ENCODE results near the gene ECT2L.

ECT2L gene

GRCh38 chr6:138778331-138778730 lies 17.6 kb upstream of the ECT2L start:
- H3K4me1 ChIP-seq (ENCODE audit: control insufficient read depth, insufficient read depth, low read length) = peaks cover 6% of the 10 kb centered on the region
- no peak overlapping the region for H3K4me3 ChIP-seq (ENCODE audit: low read length in 2 of 2)
- no peaks in the 10 kb centered on the region for H3K27me3 ChIP-seq (ENCODE audit: control insufficient read depth in 1 of 2, insufficient read depth in 2 of 2, low read length in 2 of 2)
- no peak overlapping the region for H3K9ac ChIP-seq (ENCODE audit: low read length in 2 of 2)
- peaks cover 11 to 37% of the 10 kb centered on the region in 2 donors for H3K36me3 ChIP-seq (ENCODE audit: control insufficient read depth in 2 of 2, insufficient read depth in 2 of 2, low read length in 2 of 2)
- no peaks in the 10 kb centered on the region for H3K9me3 ChIP-seq (ENCODE audit: control insufficient read depth in 2 of 2, low read length in 2 of 2)
- H3K27ac ChIP-seq (ENCODE audit: low read length) = no peak overlapping the region

GRCh38 chr6:138782243-138782642 lies 13.6 kb upstream of the ECT2L start:
- Histone ChIP-seq H3K4me3 (ENCODE audit: low read length in 2 of 2) (no peak overlapping the region), H3K9ac (ENCODE audit: low read length in 2 of 2) (no peak overlapping the region), H3K27me3 (ENCODE audit: control insufficient read depth in 1 of 2, insufficient read depth in 2 of 2, low read length in 2 of 2) (no peaks in the 10 kb centered on the region), H3K4me1 (ENCODE audit: control insufficient read depth, insufficient read depth, low read length) (peaks cover 3% of the 10 kb centered on the region), H3K9me3 (ENCODE audit: control insufficient read depth in 2 of 2, low read length in 2 of 2) (no peaks in the 10 kb centered on the region), H3K36me3 (ENCODE audit: control insufficient read depth in 2 of 2, insufficient read depth in 2 of 2, low read length in 2 of 2) (peaks cover 20 to 44% of the 10 kb centered on the region in 2 donors), H3K27ac (ENCODE audit: low read length) (no peak overlapping the region)

GRCh38 chr6:138785079-138785478 lies 10.8 kb upstream of the ECT2L start:
- H3K9ac ChIP-seq (ENCODE audit: low read length in 2 of 2) = no peak overlapping the region
- peaks cover 23 to 38% of the 10 kb centered on the region in 2 donors for H3K36me3 ChIP-seq (ENCODE audit: control insufficient read depth in 2 of 2, insufficient read depth in 2 of 2, low read length in 2 of 2)
- no peak overlapping the region for H3K27ac ChIP-seq (ENCODE audit: low read length)
- peaks cover 3% of the 10 kb centered on the region for H3K4me1 ChIP-seq (ENCODE audit: control insufficient read depth, insufficient read depth, low read length)
- H3K9me3 ChIP-seq (ENCODE audit: control insufficient read depth in 2 of 2, low read length in 2 of 2) = no peaks in the 10 kb centered on the region
- no peak overlapping the region for H3K4me3 ChIP-seq (ENCODE audit: low read length in 2 of 2)
- H3K27me3 ChIP-seq (ENCODE audit: control insufficient read depth in 1 of 2, insufficient read depth in 2 of 2, low read length in 2 of 2) = no peaks in the 10 kb centered on the region

GRCh38 chr6:138785980-138786379 lies 9.9 kb upstream of the ECT2L start:
- H3K27ac ChIP-seq (ENCODE audit: low read length) = no peak overlapping the region
- peaks cover 25 to 43% of the 10 kb centered on the region in 2 donors for H3K36me3 ChIP-seq (ENCODE audit: control insufficient read depth in 2 of 2, insufficient read depth in 2 of 2, low read length in 2 of 2)
- H3K27me3 ChIP-seq (ENCODE audit: control insufficient read depth in 1 of 2, insufficient read depth in 2 of 2, low read length in 2 of 2) = no peaks in the 10 kb centered on the region
- peaks cover 3% of the 10 kb centered on the region for H3K4me1 ChIP-seq (ENCODE audit: control insufficient read depth, insufficient read depth, low read length)
- no peak overlapping the region for H3K9ac ChIP-seq (ENCODE audit: low read length in 2 of 2)
- no peak overlapping the region for H3K4me3 ChIP-seq (ENCODE audit: low read length in 2 of 2)
- no peaks in the 10 kb centered on the region for H3K9me3 ChIP-seq (ENCODE audit: control insufficient read depth in 2 of 2, low read length in 2 of 2)

- Histone ChIP-seq H3K9ac (ENCODE audit: low read length in 2 of 2) (no peak overlapping the region), H3K27ac (ENCODE audit: low read length) (no peak overlapping the region), H3K36me3 (ENCODE audit: control insufficient read depth in 2 of 2, insufficient read depth in 2 of 2, low read length in 2 of 2) (peaks cover 17 to 38% of the 10 kb centered on the region in 2 donors), H3K9me3 (ENCODE audit: control insufficient read depth in 2 of 2, low read length in 2 of 2) (no peaks in the 10 kb centered on the region), H3K4me1 (ENCODE audit: control insufficient read depth, insufficient read depth, low read length) (peaks cover 3% of the 10 kb centered on the region), H3K4me3 (ENCODE audit: low read length in 2 of 2) (no peak overlapping the region), H3K27me3 (ENCODE audit: control insufficient read depth in 1 of 2, insufficient read depth in 2 of 2, low read length in 2 of 2) (no peaks in the 10 kb centered on the region)
These were observed 8.7 kb upstream of the ECT2L start for GRCh38 chr6:138787138-138787537.

GRCh38 chr6:138796771-138797170 lies 884 bp downstream of the ECT2L start:
- Histone ChIP-seq H3K4me3 (ENCODE audit: low read length in 2 of 2) (no peak overlapping the region), H3K9ac (ENCODE audit: low read length in 2 of 2) (peak overlapping the region in 1 of 2 donors; percentile 61), H3K9me3 (ENCODE audit: control insufficient read depth in 2 of 2, low read length in 2 of 2) (no peaks in the 10 kb centered on the region), H3K4me1 (ENCODE audit: control insufficient read depth, insufficient read depth, low read length) (no peaks in the 10 kb centered on the region), H3K27ac (ENCODE audit: low read length) (no peak overlapping the region), H3K36me3 (ENCODE audit: control insufficient read depth in 2 of 2, insufficient read depth in 2 of 2, low read length in 2 of 2) (peaks cover 0 to 3% of the 10 kb centered on the region in 2 donors), H3K27me3 (ENCODE audit: control insufficient read depth in 1 of 2, insufficient read depth in 2 of 2, low read length in 2 of 2) (no peaks in the 10 kb centered on the region)

- Histone ChIP-seq H3K9me3 (ENCODE audit: control insufficient read depth in 2 of 2, low read length in 2 of 2) (no peaks in the 10 kb centered on the region), H3K36me3 (ENCODE audit: control insufficient read depth in 2 of 2, insufficient read depth in 2 of 2, low read length in 2 of 2) (no peaks in the 10 kb centered on the region), H3K4me1 (ENCODE audit: control insufficient read depth, insufficient read depth, low read length) (no peaks in the 10 kb centered on the region), H3K4me3 (ENCODE audit: low read length in 2 of 2) (no peak overlapping the region), H3K27me3 (ENCODE audit: control insufficient read depth in 1 of 2, insufficient read depth in 2 of 2, low read length in 2 of 2) (no peaks in the 10 kb centered on the region), H3K27ac (ENCODE audit: low read length) (no peak overlapping the region), H3K9ac (ENCODE audit: low read length in 2 of 2) (no peak overlapping the region)
These were observed 2.0 kb downstream of the ECT2L start for GRCh38 chr6:138797806-138798446.

GRCh38 chr6:138800377-138801150 lies 4.7 kb downstream of the ECT2L start:
- Histone ChIP-seq H3K4me3 (ENCODE audit: low read length in 2 of 2) (no peak overlapping the region), H3K9ac (ENCODE audit: low read length in 2 of 2) (no peak overlapping the region), H3K36me3 (ENCODE audit: control insufficient read depth in 2 of 2, insufficient read depth in 2 of 2, low read length in 2 of 2) (no peaks in the 10 kb centered on the region), H3K9me3 (ENCODE audit: control insufficient read depth in 2 of 2, low read length in 2 of 2) (no peaks in the 10 kb centered on the region), H3K27ac (ENCODE audit: low read length) (no peak overlapping the region), H3K27me3 (ENCODE audit: control insufficient read depth in 1 of 2, insufficient read depth in 2 of 2, low read length in 2 of 2) (no peaks in the 10 kb centered on the region), H3K4me1 (ENCODE audit: control insufficient read depth, insufficient read depth, low read length) (no peaks in the 10 kb centered on the region)

GRCh38 chr6:138803331-138803730 lies 7.4 kb downstream of the ECT2L start:
- Histone ChIP-seq H3K4me3 (ENCODE audit: low read length in 2 of 2) (no peak overlapping the region), H3K9ac (ENCODE audit: low read length in 2 of 2) (no peak overlapping the region), H3K4me1 (ENCODE audit: control insufficient read depth, insufficient read depth, low read length) (no peaks in the 10 kb centered on the region), H3K27me3 (ENCODE audit: control insufficient read depth in 1 of 2, insufficient read depth in 2 of 2, low read length in 2 of 2) (no peaks in the 10 kb centered on the region), H3K9me3 (ENCODE audit: control insufficient read depth in 2 of 2, low read length in 2 of 2) (no peaks in the 10 kb centered on the region), H3K36me3 (ENCODE audit: control insufficient read depth in 2 of 2, insufficient read depth in 2 of 2, low read length in 2 of 2) (no peaks in the 10 kb centered on the region), H3K27ac (ENCODE audit: low read length) (no peak overlapping the region)

- H3K4me1 ChIP-seq (ENCODE audit: control insufficient read depth, insufficient read depth, low read length) = no peaks in the 10 kb centered on the region
- H3K9me3 ChIP-seq (ENCODE audit: control insufficient read depth in 2 of 2, low read length in 2 of 2) = no peaks in the 10 kb centered on the region
- H3K4me3 ChIP-seq (ENCODE audit: low read length in 2 of 2) = no peak overlapping the region
- no peaks in the 10 kb centered on the region for H3K27me3 ChIP-seq (ENCODE audit: control insufficient read depth in 1 of 2, insufficient read depth in 2 of 2, low read length in 2 of 2)
- H3K36me3 ChIP-seq (ENCODE audit: control insufficient read depth in 2 of 2, insufficient read depth in 2 of 2, low read length in 2 of 2) = no peaks in the 10 kb centered on the region
- H3K9ac ChIP-seq (ENCODE audit: low read length in 2 of 2) = no peak overlapping the region
- H3K27ac ChIP-seq (ENCODE audit: low read length) = no peak overlapping the region
These were observed 8.0 kb downstream of the ECT2L start for GRCh38 chr6:138803861-138804260.
